ENCODE measurements around the gene NEK1.

NEK1 gene, protein sequence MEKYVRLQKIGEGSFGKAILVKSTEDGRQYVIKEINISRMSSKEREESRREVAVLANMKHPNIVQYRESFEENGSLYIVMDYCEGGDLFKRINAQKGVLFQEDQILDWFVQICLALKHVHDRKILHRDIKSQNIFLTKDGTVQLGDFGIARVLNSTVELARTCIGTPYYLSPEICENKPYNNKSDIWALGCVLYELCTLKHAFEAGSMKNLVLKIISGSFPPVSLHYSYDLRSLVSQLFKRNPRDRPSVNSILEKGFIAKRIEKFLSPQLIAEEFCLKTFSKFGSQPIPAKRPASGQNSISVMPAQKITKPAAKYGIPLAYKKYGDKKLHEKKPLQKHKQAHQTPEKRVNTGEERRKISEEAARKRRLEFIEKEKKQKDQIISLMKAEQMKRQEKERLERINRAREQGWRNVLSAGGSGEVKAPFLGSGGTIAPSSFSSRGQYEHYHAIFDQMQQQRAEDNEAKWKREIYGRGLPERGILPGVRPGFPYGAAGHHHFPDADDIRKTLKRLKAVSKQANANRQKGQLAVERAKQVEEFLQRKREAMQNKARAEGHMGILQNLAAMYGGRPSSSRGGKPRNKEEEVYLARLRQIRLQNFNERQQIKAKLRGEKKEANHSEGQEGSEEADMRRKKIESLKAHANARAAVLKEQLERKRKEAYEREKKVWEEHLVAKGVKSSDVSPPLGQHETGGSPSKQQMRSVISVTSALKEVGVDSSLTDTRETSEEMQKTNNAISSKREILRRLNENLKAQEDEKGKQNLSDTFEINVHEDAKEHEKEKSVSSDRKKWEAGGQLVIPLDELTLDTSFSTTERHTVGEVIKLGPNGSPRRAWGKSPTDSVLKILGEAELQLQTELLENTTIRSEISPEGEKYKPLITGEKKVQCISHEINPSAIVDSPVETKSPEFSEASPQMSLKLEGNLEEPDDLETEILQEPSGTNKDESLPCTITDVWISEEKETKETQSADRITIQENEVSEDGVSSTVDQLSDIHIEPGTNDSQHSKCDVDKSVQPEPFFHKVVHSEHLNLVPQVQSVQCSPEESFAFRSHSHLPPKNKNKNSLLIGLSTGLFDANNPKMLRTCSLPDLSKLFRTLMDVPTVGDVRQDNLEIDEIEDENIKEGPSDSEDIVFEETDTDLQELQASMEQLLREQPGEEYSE (N-terminal part only)

DNA sequence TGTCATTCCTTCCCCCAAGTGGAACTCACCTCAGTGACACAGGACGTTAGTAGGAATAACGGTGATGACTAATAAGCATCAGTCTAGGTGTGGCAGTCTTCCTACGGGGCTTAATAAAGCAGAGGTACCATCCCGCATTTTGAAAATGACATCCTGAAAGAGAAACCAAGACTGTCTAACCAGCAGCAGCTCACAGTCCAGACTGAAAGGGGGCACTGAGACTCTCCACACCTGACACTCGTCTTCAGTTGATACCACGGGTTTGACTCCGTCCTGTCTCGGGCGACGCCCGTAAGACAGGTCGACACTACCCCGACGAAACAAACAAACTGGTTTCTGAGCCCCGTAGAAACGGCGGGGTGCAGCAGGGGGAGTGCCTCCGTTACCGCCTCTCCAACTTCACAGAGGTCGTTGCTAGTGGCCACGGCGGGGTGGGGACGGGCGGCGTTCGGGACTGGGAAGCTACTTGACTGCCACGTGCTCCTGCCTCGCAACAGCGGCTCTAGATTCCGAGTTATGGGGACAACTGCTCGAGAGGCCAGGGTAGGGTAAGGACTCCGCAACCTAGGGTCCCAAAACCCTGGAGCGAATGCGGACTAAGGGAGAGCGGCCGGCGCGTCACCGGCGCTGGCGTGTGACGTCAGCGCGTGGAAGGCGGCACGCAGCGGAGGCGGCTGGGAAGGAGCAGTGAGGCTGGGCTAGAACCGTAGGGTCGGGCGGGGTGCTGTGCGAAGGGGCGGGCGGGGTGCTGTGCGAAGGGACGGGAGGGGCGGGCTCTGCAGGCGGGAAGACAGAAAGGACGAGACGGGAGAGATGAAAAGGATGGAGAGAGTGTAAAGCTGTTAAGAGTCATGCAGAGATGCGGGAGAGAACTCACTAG lies at the start of gene NEK1:
Gene NEK1, minus strand, starts transcription at position 593 of the 880 bp plus-strand sequence. CDS start 9,953 bp downstream, outside the sequence.
- TF ChIP-seq, protein P1, sequence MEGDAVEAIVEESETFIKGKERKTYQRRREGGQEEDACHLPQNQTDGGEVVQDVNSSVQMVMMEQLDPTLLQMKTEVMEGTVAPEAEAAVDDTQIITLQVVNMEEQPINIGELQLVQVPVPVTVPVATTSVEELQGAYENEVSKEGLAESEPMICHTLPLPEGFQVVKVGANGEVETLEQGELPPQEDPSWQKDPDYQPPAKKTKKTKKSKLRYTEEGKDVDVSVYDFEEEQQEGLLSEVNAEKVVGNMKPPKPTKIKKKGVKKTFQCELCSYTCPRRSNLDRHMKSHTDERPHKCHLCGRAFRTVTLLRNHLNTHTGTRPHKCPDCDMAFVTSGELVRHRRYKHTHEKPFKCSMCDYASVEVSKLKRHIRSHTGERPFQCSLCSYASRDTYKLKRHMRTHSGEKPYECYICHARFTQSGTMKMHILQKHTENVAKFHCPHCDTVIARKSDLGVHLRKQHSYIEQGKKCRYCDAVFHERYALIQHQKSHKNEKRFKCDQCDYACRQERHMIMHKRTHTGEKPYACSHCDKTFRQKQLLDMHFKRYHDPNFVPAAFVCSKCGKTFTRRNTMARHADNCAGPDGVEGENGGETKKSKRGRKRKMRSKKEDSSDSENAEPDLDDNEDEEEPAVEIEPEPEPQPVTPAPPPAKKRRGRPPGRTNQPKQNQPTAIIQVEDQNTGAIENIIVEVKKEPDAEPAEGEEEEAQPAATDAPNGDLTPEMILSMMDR (IDR thresholded peaks at IDR 0.05) = no peak

DNA sequence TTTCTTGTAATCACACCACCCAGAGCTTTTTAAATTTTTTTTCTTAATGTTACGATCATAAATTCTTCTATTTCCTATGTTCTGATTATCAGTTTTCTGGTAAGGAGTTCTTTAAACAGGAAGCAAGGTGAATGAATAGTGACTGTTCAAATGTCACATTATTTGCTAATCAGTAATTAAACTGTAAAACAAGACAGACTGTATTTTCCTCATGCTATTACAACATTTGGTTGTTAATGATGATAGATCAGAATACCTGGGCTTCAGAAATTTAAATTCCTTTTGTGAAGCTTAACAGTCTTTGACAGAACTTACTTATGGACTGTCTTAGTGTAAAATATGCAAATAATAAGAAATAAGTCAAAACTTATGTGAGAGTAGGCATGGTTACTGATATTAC lies 49.4 kb upstream of the NEK1 start:
- TF ChIP-seq, protein P1 (IDR thresholded peaks at IDR 0.05) = no peak

DNA sequence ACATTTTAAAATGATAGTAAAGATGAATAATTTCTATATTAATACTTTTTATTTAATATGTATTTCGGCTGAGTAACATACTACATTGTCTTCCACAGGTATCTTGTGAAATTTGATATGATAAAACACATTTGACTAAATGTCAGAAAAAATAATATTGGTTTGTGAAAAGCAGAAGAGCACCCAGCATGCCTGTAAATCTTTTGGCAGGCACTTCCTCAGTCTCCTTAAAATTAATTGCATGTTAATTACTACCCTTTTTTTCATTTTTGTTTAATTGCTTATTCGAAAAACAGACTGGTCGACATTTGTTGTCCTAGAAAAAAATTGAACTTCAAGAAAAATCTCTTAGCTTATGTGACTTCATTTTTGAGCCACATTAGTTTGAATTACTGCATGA lies 48.5 kb upstream of the NEK1 start:
- TF ChIP-seq, protein P1 (IDR thresholded peaks at IDR 0.05) = no peak

DNA sequence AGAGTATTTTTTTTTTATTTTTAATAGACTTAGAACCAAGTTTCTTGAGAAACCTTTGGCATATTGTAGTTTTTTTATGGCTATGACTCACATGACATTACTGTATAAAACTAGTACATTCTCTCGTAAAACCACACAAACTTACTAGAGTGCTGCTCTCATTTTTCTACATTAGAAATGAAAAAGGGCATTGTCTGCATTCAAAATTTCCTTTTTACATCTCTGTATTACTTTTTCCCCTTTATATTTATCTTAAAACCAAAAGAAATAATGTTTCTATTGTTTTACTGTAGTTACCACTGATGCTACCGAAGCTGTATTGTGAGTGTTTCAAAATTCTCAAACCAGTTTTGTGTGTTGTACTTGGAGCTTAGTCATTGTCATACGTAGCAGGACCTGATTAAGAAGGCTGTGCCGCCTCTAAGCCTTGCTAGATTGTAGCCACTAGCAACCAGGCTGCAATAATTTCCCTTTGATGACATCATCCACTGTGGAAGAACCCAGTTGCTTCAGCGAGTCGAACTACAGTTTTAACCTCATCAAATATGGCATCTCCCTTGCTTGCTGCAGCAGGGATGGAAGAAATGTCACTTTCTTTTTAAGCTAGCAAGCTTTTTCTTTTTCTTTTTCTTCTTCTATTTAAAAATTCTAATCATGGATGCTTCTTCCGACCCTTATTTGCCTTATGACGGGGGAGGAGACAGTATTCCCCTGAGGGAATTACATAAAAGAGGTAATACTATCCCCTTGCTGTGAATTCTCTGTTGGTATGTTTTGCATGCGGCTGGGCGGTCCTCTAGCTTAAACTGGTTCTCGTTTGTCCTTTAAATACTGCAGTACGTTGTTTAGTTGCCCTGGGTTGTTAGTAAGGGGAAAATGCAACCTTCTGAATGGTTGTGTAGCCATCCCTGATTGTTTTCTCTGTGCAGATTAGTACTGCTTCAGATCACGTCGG lies 47.6 kb upstream of the NEK1 start:
- TF ChIP-seq, protein P1 (IDR thresholded peaks at IDR 0.05) = no peak

DNA sequence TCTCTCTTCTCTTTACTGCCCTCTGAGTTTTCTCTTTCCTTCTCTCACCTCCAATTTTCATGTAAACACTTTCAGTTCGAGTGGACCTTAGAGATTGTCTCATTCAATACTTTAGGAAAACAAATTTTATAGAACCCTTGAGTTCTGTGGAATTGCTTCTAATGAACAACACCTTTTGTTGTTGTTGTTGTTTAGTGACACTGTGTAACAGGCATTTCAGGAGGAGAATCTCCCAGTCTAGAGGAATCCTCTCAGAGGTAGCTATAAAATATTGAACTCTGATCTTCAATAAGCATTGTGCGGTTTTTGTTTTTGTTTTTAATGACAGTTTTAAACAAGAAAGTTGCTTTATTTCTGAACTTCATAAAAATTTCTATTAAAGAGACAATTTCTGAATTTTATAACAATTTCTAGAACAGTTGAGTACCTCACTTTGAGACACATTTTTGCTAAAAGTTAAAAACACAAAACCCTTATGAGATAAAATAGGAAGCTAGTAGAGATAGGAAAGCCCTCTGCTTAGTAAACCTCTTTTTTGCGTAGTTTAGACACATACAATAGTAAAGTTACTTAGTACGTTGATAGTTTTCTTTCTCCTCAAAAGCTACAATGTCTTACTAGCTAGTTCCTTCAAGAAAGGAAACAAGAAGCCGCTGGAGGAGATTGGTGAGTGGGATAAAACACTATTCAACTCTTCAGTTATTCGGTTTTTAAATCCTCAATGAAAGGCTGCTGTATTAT lies 46.8 kb upstream of the NEK1 start:
- TF ChIP-seq, protein P1 (IDR thresholded peaks at IDR 0.05) = no peak

DNA sequence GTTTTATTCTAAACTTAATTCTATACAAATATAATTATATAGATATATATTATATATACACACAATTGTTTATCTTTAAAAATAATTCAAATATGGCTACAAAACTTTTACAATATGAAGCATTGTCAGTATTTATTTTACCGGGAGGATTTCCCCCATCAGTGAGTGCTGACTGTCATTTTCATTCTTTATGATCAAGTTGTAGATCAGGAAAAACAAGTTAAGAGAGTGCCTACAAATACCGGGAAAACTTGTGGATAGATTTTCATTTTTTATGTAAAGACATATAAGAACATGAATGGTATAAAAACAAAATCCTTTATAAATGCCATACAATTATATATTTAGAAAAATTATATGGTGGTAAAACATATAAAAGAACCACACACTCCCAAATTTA lies 45.8 kb upstream of the NEK1 start:
- TF ChIP-seq, protein P1 (IDR thresholded peaks at IDR 0.05) = no peak

All from LNCAP (cell line).